HepG2 (cell line): Measurements from ENCODE around the gene SOWAHD. TPM values are rescaled to one million over a fixed set of nuclear protein-coding genes. Genes with fewer than 3 reads are reported as not detected.

ENCODE experiments used
- HDAC1 ChIP-seq: sonication (generic); formaldehyde crosslinking; IDR thresholded peaks from 2 replicates; pipeline ENCODE4 v1.5.1; 2020; ENCODE audit warnings: mild to moderate bottlenecking, missing genetic modification reagents
- NFKBIZ ChIP-seq: IDR thresholded peaks from 2 replicates; pipeline ENCODE4 v1.6.1; 2018; ENCODE audit warnings: missing genetic modification reagents, missing compliant biosample characterization
- POLR2G ChIP-seq: fragments of 200-400 bp; formaldehyde crosslinking; IDR thresholded peaks from 2 replicates; pipeline ENCODE4 v1.6.1; 2018; ENCODE audit warnings: mild to moderate bottlenecking, low read depth, low read length, moderate library complexity
- UBTF ChIP-seq: sonication (generic); formaldehyde crosslinking; IDR thresholded peaks from 2 replicates; pipeline ENCODE4 v1.4.0; 2020; ENCODE audit warnings: mild to moderate bottlenecking, missing genetic modification reagents
- XRCC5 ChIP-seq: fragments of 200-400 bp; formaldehyde crosslinking; optimal IDR thresholded peaks from 2 replicates; pipeline ENCODE3; 2017; ENCODE audit warnings: mild to moderate bottlenecking, low read length
- ZBTB40 ChIP-seq, 2 experiments: fragments of 450-650 bp in 1 of 2; sonication (generic) in 1 of 2; formaldehyde crosslinking in 1 of 2; IDR thresholded peaks; 2 replicates each; pipeline versions ENCODE4 v1.6.1 to v1.8.0; 2016 to 2022; ENCODE audit warnings: antibody characterized with exemption in 1 of 2, mild to moderate bottlenecking in 1 of 2, missing genetic modification reagents in 1 of 2
- ZMYM4 ChIP-seq: sonication (generic); formaldehyde crosslinking; IDR thresholded peaks from 2 replicates; pipeline ENCODE4 v1.8.1; 2023; ENCODE audit warnings: mild to moderate bottlenecking, missing genetic modification reagents
- ZNF691 ChIP-seq: sonication (generic); formaldehyde crosslinking; IDR thresholded peaks from 2 replicates; pipeline ENCODE4 v1.4.0; 2020; ENCODE audit warnings: missing genetic modification reagents, low read depth, mild to moderate bottlenecking, borderline replicate concordance
- ZNF891 ChIP-seq: sonication (generic); formaldehyde crosslinking; IDR thresholded peaks from 2 replicates; pipeline ENCODE4 v1.5.0; 2020; ENCODE audit warnings: mild to moderate bottlenecking, missing genetic modification reagents
- polyA plus RNA-seq, 8 experiments: library from polyadenylated mRNA; depleted of rRNA in 3 of 8; stranded (reverse) in 7 of 8; unstranded in 1 of 8; fragments of >200 nt; fragmentation: Illumina TruSeq in 4 of 8; extraction: Trizol in 4 of 8; gene quantifications; 2 replicates each; pipeline versions ENCODE4 v1.2.1 to v1.2.3, GENCODE V29; 2011 to 2016; ENCODE audit warnings: low read depth in 4 of 8, missing spikeins in 1 of 8, mixed read lengths in 1 of 8; ENCODE audit not compliant: insufficient read depth in 1 of 8
- total RNA-seq, 5 experiments: library from RNA; depleted of rRNA; stranded (reverse); fragments of >200 nt; fragmentation: Illumina TruSeq; extraction: Trizol; gene quantifications; 2 replicates each; pipeline ENCODE4 v1.2.3, GENCODE V29; 2016; ENCODE audit warnings: low read depth in 1 of 5
- TF ChIP-seq, protein P1 (sequence below): IDR thresholded peaks from 2 replicates; pipeline ENCODE4 v1.6.1; 2016
- TF ChIP-seq, protein P2 (sequence below): sonication (generic); formaldehyde crosslinking; IDR thresholded peaks from 2 replicates; pipeline ENCODE4 v1.8.0; 2022; ENCODE audit warnings: mild to moderate bottlenecking, missing genetic modification reagents; ENCODE audit not compliant: insufficient replicate concordance

The SOWAHD gene
- total and polyA plus RNA-seq, 2 of the 13 experiments (the other 11 are each of a cell fraction or from before 2014, with no cell fraction given) = 1.0 to 1.3 TPM

DNA sequence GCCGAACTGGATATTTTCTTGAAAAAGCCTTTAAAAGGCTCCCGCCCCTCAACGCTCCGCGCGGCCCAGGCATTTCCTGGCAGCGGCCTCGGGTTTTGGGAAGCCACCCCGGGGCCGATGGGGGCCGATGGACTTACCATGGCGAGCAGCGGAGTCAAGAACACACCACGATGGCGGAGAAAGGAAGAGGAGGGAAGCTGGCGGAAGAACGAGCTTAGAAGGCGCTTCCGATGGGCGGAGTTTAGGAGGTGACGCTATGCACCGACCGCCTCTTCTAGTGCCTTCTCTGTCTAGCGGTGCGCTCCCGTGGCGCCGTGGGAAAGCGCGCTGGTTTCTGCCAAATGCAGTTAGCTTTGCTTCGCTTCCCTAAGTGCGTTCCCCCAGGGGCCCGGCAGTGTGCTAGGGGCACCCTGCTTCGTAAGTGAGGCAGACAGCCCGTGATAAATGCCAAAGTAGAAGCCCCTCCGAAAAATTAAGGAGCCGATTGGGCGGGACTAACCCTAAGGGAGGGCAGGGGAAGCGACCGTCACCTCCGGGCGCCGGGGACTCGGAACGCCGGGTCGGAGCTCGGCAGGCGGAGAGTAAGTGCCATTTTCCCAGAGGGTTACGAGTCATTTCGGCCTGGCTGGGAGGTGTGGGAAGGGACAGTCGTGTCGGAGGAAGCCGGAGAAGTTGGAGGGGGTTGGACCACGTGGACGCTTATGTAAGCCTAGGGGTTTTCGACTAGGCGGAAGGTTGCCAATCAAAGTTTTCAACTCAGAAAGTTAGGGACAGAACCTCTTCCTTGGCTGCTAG is 33.2 kb downstream of the SOWAHD start, which contains the start of gene RPL39 (continued):
- no peak for TF ChIP-seq ZBTB40 (IDR thresholded peaks at IDR 0.05)
- TF ChIP-seq ZBTB40 (CRISPR knock-in tag; IDR thresholded peaks at IDR 0.05) = peak; percentile 24; the same call in 1 of the 2 replicates
- no peak for TF ChIP-seq NFKBIZ (CRISPR knock-in tag)
- TF ChIP-seq, protein P1, sequence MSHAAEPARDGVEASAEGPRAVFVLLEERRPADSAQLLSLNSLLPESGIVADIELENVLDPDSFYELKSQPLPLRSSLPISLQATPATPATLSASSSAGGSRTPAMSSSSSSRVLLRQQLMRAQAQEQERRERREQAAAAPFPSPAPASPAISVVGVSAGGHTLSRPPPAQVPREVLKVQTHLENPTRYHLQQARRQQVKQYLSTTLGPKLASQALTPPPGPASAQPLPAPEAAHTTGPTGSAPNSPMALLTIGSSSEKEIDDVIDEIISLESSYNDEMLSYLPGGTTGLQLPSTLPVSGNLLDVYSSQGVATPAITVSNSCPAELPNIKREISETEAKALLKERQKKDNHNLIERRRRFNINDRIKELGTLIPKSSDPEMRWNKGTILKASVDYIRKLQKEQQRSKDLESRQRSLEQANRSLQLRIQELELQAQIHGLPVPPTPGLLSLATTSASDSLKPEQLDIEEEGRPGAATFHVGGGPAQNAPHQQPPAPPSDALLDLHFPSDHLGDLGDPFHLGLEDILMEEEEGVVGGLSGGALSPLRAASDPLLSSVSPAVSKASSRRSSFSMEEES (CRISPR knock-in tag) = no peak
- TF ChIP-seq XRCC5 = peak; percentile 39
- peak; percentile 93 for TF ChIP-seq POLR2G
- TF ChIP-seq, protein P2, sequence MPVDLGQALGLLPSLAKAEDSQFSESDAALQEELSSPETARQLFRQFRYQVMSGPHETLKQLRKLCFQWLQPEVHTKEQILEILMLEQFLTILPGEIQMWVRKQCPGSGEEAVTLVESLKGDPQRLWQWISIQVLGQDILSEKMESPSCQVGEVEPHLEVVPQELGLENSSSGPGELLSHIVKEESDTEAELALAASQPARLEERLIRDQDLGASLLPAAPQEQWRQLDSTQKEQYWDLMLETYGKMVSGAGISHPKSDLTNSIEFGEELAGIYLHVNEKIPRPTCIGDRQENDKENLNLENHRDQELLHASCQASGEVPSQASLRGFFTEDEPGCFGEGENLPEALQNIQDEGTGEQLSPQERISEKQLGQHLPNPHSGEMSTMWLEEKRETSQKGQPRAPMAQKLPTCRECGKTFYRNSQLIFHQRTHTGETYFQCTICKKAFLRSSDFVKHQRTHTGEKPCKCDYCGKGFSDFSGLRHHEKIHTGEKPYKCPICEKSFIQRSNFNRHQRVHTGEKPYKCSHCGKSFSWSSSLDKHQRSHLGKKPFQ (CRISPR knock-in tag) = no peak
- TF ChIP-seq ZNF691 (CRISPR knock-in tag) = peak; percentile 19; the same call in 1 of the 2 replicates
- TF ChIP-seq HDAC1 (CRISPR knock-in tag) = peak; percentile 39
- TF ChIP-seq UBTF (CRISPR knock-in tag) = peak; percentile 67
- 0 out of 2 replicates have a peak, but pooled peaks have one; percentile 30 for TF ChIP-seq ZNF891
- peak; percentile 33; the same call in 1 of the 2 replicates for TF ChIP-seq ZMYM4 (CRISPR knock-in tag)
